RPMI7951 (cell line): ENCODE data around the gene OSBPL10. TPM values are rescaled to one million over a fixed set of nuclear protein-coding genes. Genes with fewer than 3 reads are reported as not detected.

Source experiments
- DNase-seq: peaks from one replicate; pipeline ENCODE4 v3.0.0-alpha.2; 2012; ENCODE audit warnings: low read depth
- total RNA-seq: library from RNA; depleted of rRNA; stranded (reverse); fragments of >200 nt; shearing (Covaris generic); gene quantifications from 2 replicates; pipeline ENCODE4 v1.2.3, GENCODE V29; 2014

The OSBPL10 gene
- total RNA-seq, 1 experiment from 2014 or later = 4.7 TPM

- DNase-seq = no peak
Observed at GRCh38 chr3:31926543-31926942, 54.5 kb downstream of the OSBPL10 start.

- DNase-seq = no peak
Observed at GRCh38 chr3:31925271-31925630, 55.8 kb downstream of the OSBPL10 start.

- no peak for DNase-seq
Observed at GRCh38 chr3:31924610-31925270, 56.3 kb downstream of the OSBPL10 start.

- no peak for DNase-seq
Observed at GRCh38 chr3:31922962-31923361, 58.1 kb downstream of the OSBPL10 start.

GRCh38 chr3:31921837-31922236 lies 59.2 kb downstream of the OSBPL10 start:
- DNase-seq = no peak

- DNase-seq = no peak
Observed at GRCh38 chr3:31920310-31920709, 60.8 kb downstream of the OSBPL10 start.

- peak; percentile 13 for DNase-seq
Observed at GRCh38 chr3:31919528-31919927, 61.5 kb downstream of the OSBPL10 start.

GRCh38 chr3:31918179-31919150 lies 62.6 kb downstream of the OSBPL10 start:
- DNase-seq = peak; percentile 53

GRCh38 chr3:31917303-31918005 lies 63.6 kb downstream of the OSBPL10 start:
- no peak for DNase-seq

- DNase-seq = no peak
Observed at GRCh38 chr3:31911643-31912042, 69.4 kb downstream of the OSBPL10 start.

- DNase-seq = no peak
Observed at GRCh38 chr3:31911124-31911523, 69.9 kb downstream of the OSBPL10 start.

- no peak for DNase-seq
Observed at GRCh38 chr3:31909455-31909854, 71.6 kb downstream of the OSBPL10 start.

- peak; percentile 15 for DNase-seq
Observed at GRCh38 chr3:31908391-31909097, 72.5 kb downstream of the OSBPL10 start.

- no peak for DNase-seq
Observed at GRCh38 chr3:31906182-31906581, 74.9 kb downstream of the OSBPL10 start.

GRCh38 chr3:31903686-31904431 lies 77.2 kb downstream of the OSBPL10 start:
- no peak for DNase-seq

- DNase-seq = no peak
Observed at GRCh38 chr3:31900583-31900982, 80.5 kb downstream of the OSBPL10 start.

GRCh38 chr3:31896648-31897433 lies 84.2 kb downstream of the OSBPL10 start:
- DNase-seq = no peak

- DNase-seq = no peak
Observed at GRCh38 chr3:31896026-31896425, 85.0 kb downstream of the OSBPL10 start.

- no peak for DNase-seq
Observed at GRCh38 chr3:31895471-31895870, 85.6 kb downstream of the OSBPL10 start.

GRCh38 chr3:31892916-31893573 lies 88.0 kb downstream of the OSBPL10 start:
- DNase-seq = no peak
